PC-3 (cell line): ENCODE measurements around the gene FASTK. TPM values are rescaled to one million over a fixed set of nuclear protein-coding genes. Genes with fewer than 3 reads are reported as not detected.

ENCODE experiments used
- ATAC-seq: fragments of 200-7000 bp; cut with Tn5 transposase; 2 replicates; pipeline ENCODE4 v1.9.1; 2020; ENCODE audit warnings: mild to moderate bottlenecking, moderate library complexity
- BruUV-seq: library from RNA; stranded (reverse); fragments of 400-500 nt; replicated peaks from 2 replicates; lab custom pipeline; 2021; lab: Mats Ljungman, UMichigan
- CTCF ChIA-PET: fragments of 300-600 bp; sonication (Branson Sonifier 250); formaldehyde crosslinking; loops from one replicate; lab custom pipeline; 2022; ENCODE audit warnings: antibody characterized with exemption; lab: Charles Lee
- POLR2A ChIA-PET: fragments of 300-600 bp; sonication (Branson Sonifier 250); formaldehyde crosslinking; loops from one replicate; lab custom pipeline; 2022; ENCODE audit warnings: antibody characterized with exemption; ENCODE audit not compliant: unreplicated experiment; lab: Charles Lee
- DNase-seq: peaks from one replicate; pipeline ENCODE4 v3.0.0-alpha.2; 2015
- H2AFZ ChIP-seq: fragments of 300-600 bp; sonication (generic); 2 replicates; pipeline ENCODE4 v1.6.0; 2016; ENCODE audit warnings: antibody characterized with exemption, low read length
- H3F3A ChIP-seq: fragments of 300-600 bp; sonication (generic); one replicate; pipeline ENCODE4 v1.6.0; 2017; ENCODE audit warnings: antibody characterized with exemption, low read length, control low read depth, mild to moderate bottlenecking; ENCODE audit not compliant: unreplicated experiment
- H3K27ac ChIP-seq: fragments of 300-600 bp; sonication (generic); 2 replicates; pipeline ENCODE4 v1.5.1; 2016; ENCODE audit warnings: mild to moderate bottlenecking, low read length
- H3K27me3 ChIP-seq: fragments of 300-600 bp; sonication (generic); 2 replicates; pipeline ENCODE4 v1.6.1; 2016; ENCODE audit warnings: low read length, mixed read lengths
- H3K36me3 ChIP-seq: fragments of 300-600 bp; sonication (generic); 2 replicates; pipeline ENCODE4 v1.6.1; 2016; ENCODE audit warnings: low read depth, mixed run types, low read length, mixed read lengths
- H3K4me1 ChIP-seq: fragments of 300-600 bp; sonication (generic); 2 replicates; pipeline ENCODE4 v1.5.1; 2016; ENCODE audit warnings: low read length; ENCODE audit not compliant: insufficient read depth
- H3K4me2 ChIP-seq: fragments of 300-600 bp; sonication (generic); 2 replicates; pipeline ENCODE4 v1.6.0; 2016; ENCODE audit warnings: low read length
- H3K4me3 ChIP-seq: fragments of 300-600 bp; sonication (generic); 2 replicates; pipeline ENCODE4 v1.5.1; 2016; ENCODE audit warnings: mild to moderate bottlenecking, low read length, mixed read lengths
- H3K79me2 ChIP-seq: fragments of 300-600 bp; sonication (generic); 2 replicates; pipeline ENCODE4 v1.6.1; 2017; ENCODE audit warnings: low read length, mixed read lengths
- H3K9ac ChIP-seq: fragments of 300-600 bp; sonication (generic); 2 replicates; pipeline ENCODE4 v1.6.0; 2016; ENCODE audit warnings: mild to moderate bottlenecking, low read length
- H3K9me2 ChIP-seq: fragments of 300-600 bp; sonication (generic); replicated peaks from 2 replicates; pipeline ENCODE4 v1.6.1; 2016; ENCODE audit warnings: mixed run types, low read length, mixed read lengths
- H3K9me3 ChIP-seq: fragments of 300-600 bp; sonication (generic); 2 replicates; pipeline ENCODE4 v1.6.1; 2016; ENCODE audit warnings: low read length, mixed read lengths
- H4K20me1 ChIP-seq: fragments of 300-600 bp; sonication (generic); 2 replicates; pipeline ENCODE4 v1.6.1; 2016; ENCODE audit warnings: low read length, mixed read lengths
- EZH2 ChIP-seq: fragments of 300-600 bp; sonication (generic); IDR thresholded peaks from one replicate; pipeline ENCODE4 v1.6.1; 2017; ENCODE audit warnings: antibody characterized with exemption, mild to moderate bottlenecking, low read length; ENCODE audit not compliant: unreplicated experiment
- EZH2phosphoT487 ChIP-seq: fragments of 300-600 bp; sonication (generic); IDR thresholded peaks from 2 replicates; pipeline ENCODE4 v1.6.1; 2018; ENCODE audit warnings: mild to moderate bottlenecking, antibody characterized with exemption, low read length, borderline replicate concordance
- intact Hi-C: fragments of 100-400 bp; cut with micrococcal nuclease; formaldehyde crosslinking; loops from 2 replicates; pipeline ENCODE4 v1.9.0; 2023
- total RNA-seq: library from RNA; depleted of rRNA; stranded (reverse); fragments of >200 nt; gene quantifications from 2 replicates; pipeline ENCODE4 v1.2.3, GENCODE V29; 2014
- TF ChIP-seq, protein P1 (sequence below): fragments of 300-600 bp; sonication (generic); conservative IDR thresholded peaks from 2 replicates; pipeline ENCODE4 v1.5.1; 2017; ENCODE audit warnings: antibody characterized with exemption, low read depth, mild to moderate bottlenecking, low read length

FASTK gene
- total RNA-seq, 1 experiment from 2014 or later = 163 TPM

- Histone ChIP-seq H2AFZ (no peak overlapping the region), H3K9me3 (no peaks in the 10 kb centered on the region), H3K9ac (no peak overlapping the region), H4K20me1 (no peaks in the 10 kb centered on the region), H3K27ac (no peak overlapping the region), H3K36me3 (peaks cover 28% of the 10 kb centered on the region), H3K79me2 (peaks cover 20% of the 10 kb centered on the region), H3K4me1 (peaks cover 19% of the 10 kb centered on the region), H3K4me3 (no peak overlapping the region), H3K27me3 (no peaks in the 10 kb centered on the region), H3F3A (no peaks in the 10 kb centered on the region), H3K9me2 (no peaks in the 10 kb centered on the region), H3K4me2 (no peak overlapping the region)
- ChIA-PET POLR2A (no interaction called here), CTCF (no interaction called here)
- ATAC-seq (no peak), DNase-seq (no peak)
- TF ChIP-seq, protein P1, sequence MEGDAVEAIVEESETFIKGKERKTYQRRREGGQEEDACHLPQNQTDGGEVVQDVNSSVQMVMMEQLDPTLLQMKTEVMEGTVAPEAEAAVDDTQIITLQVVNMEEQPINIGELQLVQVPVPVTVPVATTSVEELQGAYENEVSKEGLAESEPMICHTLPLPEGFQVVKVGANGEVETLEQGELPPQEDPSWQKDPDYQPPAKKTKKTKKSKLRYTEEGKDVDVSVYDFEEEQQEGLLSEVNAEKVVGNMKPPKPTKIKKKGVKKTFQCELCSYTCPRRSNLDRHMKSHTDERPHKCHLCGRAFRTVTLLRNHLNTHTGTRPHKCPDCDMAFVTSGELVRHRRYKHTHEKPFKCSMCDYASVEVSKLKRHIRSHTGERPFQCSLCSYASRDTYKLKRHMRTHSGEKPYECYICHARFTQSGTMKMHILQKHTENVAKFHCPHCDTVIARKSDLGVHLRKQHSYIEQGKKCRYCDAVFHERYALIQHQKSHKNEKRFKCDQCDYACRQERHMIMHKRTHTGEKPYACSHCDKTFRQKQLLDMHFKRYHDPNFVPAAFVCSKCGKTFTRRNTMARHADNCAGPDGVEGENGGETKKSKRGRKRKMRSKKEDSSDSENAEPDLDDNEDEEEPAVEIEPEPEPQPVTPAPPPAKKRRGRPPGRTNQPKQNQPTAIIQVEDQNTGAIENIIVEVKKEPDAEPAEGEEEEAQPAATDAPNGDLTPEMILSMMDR = no peak
- TF ChIP-seq EZH2phosphoT487 (no peak), EZH2 (no peak)
- BruUV-seq = no TSS peak
- intact Hi-C loops = no loop called here
Measured at GRCh38 chr7:151066273-151066974, 14.2 kb downstream of the FASTK start.

DNA sequence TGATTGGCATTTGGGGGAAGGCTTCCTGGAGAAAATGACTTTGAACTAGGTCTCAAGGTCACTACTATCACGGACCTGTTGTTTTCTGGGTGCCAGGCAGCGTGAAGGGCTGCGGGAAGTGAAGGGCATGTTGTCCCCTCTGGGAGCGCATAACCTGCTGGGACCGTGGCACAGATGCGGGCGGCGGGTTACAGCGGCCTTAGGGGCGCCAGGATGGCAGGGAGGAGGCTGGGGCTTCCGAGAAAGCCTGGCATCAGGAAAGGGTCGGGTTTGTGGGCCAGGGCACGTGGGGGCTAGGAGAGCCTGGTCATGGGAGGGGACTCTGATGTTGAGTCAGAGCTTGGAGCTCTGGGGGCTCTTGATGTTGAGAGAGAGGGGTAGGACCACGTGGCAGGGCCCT, 15.1 kb downstream of the FASTK start:
- CTCF ChIA-PET = no interaction called here
- peaks cover 29% of the 10 kb centered on the region for H3K79me2 ChIP-seq
- no peak for DNase-seq
- TF ChIP-seq EZH2 = no peak
- TF ChIP-seq, protein P1 = no peak
- no peak for TF ChIP-seq EZH2phosphoT487
- H3K9me3 ChIP-seq = no peaks in the 10 kb centered on the region
- no TSS peak for BruUV-seq
- H3K4me3 ChIP-seq = no peak overlapping the region
- no peak overlapping the region for H3K9ac ChIP-seq
- peaks cover 28% of the 10 kb centered on the region for H3K36me3 ChIP-seq
- no peaks in the 10 kb centered on the region for H4K20me1 ChIP-seq
- H3K4me2 ChIP-seq = no peak overlapping the region
- POLR2A ChIA-PET = no interaction called here
- ATAC-seq = no peak
- H3K27me3 ChIP-seq = no peaks in the 10 kb centered on the region
- H3K27ac ChIP-seq = no peak overlapping the region
- intact Hi-C loops = no loop called here
- H3F3A ChIP-seq = no peaks in the 10 kb centered on the region
- no peaks in the 10 kb centered on the region for H3K9me2 ChIP-seq
- peaks cover 29% of the 10 kb centered on the region for H3K4me1 ChIP-seq
- no peak overlapping the region for H2AFZ ChIP-seq

DNA sequence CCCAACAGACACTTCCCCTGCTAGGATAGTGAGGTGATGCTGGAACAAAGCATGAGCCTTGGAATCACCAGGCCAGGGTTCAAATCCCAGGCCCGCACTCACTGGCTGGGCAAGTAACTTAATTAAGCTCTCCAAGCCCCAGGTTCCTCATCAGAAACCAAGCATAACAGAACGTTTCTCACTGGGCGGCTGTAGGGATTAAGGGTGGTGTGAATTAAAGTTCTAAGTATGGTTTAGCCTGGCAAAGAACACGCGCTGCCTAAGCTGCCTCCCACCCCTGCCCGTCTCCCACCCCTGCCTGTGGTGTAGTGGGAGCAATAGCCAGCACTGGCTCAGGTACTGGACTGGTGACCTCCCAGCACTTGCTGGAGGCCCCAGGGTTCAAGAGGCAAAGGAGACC, 15.6 kb downstream of the FASTK start:
- Histone ChIP-seq H3K36me3 (peaks cover 28% of the 10 kb centered on the region), H3K4me1 (peaks cover 30% of the 10 kb centered on the region), H3K4me2 (no peak overlapping the region), H3F3A (no peaks in the 10 kb centered on the region), H3K27me3 (no peaks in the 10 kb centered on the region), H3K27ac (no peak overlapping the region), H3K79me2 (peaks cover 34% of the 10 kb centered on the region), H3K9ac (no peak overlapping the region), H3K4me3 (no peak overlapping the region), H3K9me3 (no peaks in the 10 kb centered on the region), H2AFZ (no peak overlapping the region), H4K20me1 (no peaks in the 10 kb centered on the region), H3K9me2 (no peaks in the 10 kb centered on the region)
- BruUV-seq = no TSS peak
- POLR2A ChIA-PET = no interaction called here
- TF ChIP-seq, protein P1 = no peak
- ATAC-seq (no peak), DNase-seq (no peak)
- CTCF ChIA-PET = no interaction called here
- intact Hi-C loops = no loop called here
